Lung microvascular endothelial cell (primary cell): ENCODE data around the gene HAGHL. TPM values are rescaled to one million over a fixed set of nuclear protein-coding genes. Genes with fewer than 3 reads are reported as not detected.
"Not testable (repeated sequence)": the region's sequence is repeated elsewhere in the genome, so short reads cannot be mapped to it uniquely, and the experiment has no call there.

Experiments used
- DNase-seq, 2 donors: peaks; one replicate each; pipeline versions ENCODE4 v3.0.0 to v3.0.0-alpha.2; 2010; ENCODE audit warnings: low read depth in 2 of 2
- total RNA-seq: library from RNA; depleted of rRNA; stranded (reverse); fragments of >200 nt; gene quantifications from 2 replicates; pipeline ENCODE4 v1.2.1, GENCODE V29; 2014

Gene HAGHL
- total RNA-seq, 1 donor from 2014 or later, result 5.4 TPM

DNA sequence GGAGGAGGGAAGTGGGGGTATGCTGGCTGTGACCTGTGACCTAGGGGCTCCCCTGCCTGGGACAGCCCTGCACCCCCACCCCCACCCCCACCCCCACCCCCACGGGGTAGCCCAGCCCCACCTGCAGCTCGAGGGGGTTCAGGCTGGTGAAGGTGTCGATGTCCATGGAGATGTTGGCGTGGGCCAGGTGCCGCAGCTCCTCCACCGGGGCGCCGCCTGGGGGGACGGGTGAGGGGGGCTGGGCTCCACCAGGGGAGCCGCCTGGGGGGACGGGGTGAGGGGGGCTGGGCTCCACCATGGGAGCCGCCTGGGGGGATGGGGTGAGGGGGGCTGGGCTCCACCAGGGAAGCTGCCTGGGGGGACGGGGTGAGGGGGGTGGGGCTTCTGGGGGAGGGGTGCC is 43.5 kb downstream of the HAGHL start:
- no peak for DNase-seq

DNA sequence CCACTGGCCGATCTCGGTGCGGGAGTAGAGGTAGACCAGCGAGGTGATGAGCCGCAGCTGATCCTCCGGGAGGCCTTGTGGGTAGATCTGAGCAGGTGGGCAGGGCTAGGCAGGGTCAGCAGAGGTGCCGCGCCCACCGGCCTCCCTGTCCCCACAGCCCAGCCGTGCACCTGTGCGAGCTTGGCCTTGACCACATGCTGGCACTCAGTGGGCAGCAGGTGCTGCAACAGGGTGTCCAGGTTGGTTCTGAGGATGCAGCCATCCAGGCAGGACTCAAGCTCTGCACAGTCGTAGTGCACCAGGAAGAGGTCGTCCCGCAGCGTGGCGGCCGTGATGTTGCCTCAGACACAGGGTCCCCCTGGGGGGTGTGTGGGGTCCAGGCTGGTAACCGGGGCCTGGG is 46.1 kb downstream of the HAGHL start:
- DNase-seq, result no peak

DNA sequence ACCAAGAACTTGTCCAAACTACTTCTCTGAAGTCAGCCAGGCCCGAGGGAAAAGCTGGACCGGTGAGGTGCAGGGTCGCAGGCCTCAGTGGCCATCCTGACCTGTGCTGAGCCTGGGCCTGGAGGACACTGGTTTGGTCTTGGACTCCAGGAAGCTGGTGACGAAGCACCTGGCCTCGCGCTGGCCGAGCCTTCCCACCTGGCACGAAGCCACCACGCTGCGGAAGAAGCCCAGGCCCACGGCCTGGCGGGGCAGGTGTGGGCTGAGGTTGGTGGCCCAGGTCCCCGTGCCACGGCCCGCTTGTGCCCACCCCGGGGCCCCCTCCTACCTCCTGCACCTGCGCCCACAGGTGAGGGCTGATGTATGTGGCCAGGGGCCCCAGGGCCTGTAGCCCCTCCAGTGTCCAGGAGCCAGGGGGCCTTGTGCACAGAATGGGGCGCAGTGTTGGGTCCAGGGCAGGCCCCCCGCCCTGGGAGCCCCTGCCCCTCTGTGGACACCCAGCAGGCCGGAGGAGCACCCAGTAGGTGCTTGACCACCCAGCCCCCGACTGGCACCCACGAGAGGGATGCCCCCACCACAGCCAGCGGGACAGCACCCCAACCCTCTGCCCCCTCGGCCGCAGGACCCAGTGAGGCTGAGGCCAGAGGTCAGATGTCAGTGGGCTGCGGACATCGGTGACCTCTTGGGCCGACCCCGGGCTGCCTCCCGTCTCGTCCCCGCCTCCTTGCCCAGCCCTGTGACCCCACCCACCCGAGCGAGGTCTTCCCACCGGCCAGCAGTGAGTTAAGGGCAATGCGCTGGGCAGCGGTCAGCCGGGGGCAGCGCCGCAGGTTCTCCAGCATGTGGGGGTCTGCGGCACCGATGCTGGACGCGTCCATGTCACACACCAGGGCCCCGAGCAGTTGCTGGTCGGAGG is 47.4 kb downstream of the HAGHL start:
- no peak for DNase-seq

DNA sequence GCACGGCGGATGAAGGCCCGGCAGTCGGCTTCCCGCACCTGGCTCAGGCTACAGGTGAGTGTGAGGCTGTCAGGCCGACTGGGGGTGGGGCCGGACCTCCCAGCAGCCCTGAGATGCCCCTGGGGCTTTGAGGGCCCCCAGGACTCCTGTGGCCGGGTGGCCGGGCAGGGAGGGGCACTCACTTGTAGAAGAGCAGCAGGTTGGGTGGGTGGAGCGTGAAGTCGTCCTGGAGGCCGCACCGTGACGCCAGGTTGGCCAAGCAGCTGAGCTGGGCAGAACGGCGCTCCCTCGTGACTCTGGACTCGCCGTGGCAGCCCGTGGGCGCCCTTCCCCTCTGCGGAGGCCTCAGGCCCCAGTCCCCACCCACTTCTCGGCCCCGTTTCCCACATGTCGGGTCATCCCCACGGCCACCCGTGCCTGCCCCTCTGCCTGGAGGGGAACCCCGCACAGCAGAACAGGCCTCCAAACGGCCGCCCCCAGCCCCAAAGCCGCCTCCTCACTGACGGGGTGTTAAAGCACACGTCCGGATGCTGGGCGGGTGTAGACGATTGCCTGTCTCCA is 48.4 kb downstream of the HAGHL start:
- no peak for DNase-seq

DNA sequence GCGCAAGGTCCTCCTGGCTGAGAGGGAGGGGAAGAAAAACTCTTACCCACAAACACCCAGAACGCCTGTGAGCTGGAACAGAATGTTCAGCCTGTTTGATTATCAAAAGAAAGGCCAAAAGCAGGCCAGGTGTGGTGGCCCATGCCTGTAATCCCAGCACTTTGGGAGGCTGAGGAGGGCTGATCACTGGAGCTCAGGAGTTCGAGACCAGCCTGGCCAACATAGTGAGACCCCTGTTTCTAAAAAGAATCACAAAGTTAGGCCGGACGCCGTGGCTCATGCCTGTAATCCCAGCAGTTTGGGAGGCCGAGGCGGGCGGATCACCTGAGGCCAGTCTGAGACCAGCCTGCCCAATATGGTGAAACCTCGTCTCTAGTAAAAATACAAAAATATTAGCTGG is 49.4 kb downstream of the HAGHL start:
- not testable (repeated sequence) for DNase-seq

DNA sequence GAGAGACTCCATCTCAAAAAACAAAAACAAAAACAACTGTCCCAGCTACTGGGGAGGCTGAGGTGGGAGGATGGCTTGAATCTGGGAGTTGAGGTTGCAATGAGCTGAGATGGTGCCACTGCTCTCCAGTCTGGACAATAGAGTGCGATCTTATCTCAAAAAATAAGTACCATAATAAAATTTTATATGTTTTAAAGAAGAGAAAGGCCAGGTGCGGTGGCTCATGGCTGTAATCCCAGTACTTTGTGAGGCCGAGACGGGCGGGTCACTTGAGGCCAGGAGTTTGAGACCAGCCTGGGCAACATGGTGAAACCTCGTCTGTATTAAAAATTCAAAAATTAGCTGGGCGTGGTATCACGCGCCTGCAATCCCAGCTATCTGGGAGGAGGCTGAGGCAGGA is 49.9 kb downstream of the HAGHL start:
- no peak for DNase-seq

DNA sequence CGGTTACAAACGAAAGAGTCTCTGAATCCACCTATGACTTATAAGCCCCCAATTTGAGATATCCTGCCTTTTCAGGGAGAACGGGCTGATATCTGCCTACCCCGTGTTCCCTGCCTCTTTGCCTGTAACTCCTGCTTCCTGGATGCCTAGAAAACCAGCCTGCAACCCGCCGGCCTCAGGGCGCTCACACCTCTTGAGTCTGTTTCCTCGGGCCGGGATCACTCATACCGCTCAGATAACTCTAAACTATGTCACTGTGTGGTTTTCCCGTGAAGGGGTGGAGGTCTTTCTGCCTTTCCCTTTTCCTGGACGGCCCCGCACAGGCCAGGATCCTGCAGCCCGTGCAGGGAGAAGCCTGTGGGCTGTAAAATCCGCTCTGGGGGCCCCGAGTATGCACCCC is 50.9 kb downstream of the HAGHL start:
- no peak for DNase-seq

DNA sequence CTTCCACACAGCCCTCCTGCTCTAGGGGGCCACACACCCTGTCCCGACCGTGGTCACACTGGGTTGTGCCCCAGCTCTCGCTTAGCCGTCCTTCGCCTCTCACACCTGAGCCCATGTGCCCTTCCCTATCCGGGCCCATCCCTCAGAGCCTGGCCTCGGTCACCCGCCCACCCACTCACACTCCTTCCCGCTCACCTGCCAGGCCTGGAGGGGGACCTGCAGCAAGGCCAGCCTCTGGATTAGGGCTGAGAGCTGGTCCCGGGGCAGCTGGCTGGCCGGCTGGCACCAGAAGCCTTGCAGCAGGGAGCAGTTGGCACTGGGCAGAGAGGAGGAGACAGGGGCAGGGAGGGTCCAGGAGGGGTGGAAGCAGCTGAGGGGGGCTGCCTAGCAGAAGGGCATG is 51.5 kb downstream of the HAGHL start:
- DNase-seq, result no peak

DNA sequence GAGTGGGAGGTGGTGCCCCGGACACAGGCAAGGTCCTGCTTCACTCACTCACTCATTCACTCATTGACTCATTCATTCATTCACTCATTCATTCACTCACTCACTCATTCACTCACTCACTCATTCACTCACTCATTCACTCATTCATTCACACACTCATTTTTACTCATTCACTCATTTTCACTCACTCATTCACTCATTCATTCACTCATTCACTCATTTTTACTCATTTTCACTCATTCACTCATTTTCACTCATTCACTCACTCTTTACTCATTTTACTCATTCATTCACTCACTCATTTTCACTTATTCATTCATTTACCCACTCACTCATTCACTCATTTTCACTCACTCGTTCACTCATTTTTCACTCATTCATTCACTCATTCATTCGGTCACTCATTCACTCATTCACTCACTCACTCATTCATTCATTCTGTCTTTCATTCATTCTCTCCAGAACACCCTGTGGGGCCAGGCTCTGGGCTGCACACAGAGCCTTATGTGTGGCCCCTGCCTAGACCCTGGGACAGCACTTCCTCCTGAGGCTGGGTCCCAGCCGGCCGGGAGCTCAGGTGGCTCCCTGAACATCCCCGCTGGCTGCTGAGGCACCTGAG is 52.1 kb downstream of the HAGHL start:
- no peak for DNase-seq

Other genes with a start within 250 kb of the HAGHL start
- gene CAPN15, start 199.4 kb upstream of the HAGHL start, total RNA-seq, result 15.5 and 20.2 TPM in 2 replicates
- not detected in 2 replicates for gene PRR35, start 166.7 kb upstream of the HAGHL start, total RNA-seq
- gene NHLRC4, start 160.1 kb upstream of the HAGHL start, total RNA-seq, result 2.0 and 2.4 TPM in 2 replicates
- 14.2 and 20.2 TPM in 2 replicates for gene PIGQ, start 157.1 kb upstream of the HAGHL start, total RNA-seq
- 6.8 and 10.9 TPM in 2 replicates for gene RAB40C, start 137.0 kb upstream of the HAGHL start, total RNA-seq
- gene WFIKKN1, start 96.1 kb upstream of the HAGHL start, total RNA-seq, result under 0.01 and 0.20 TPM in 2 replicates
- 64.5 and 74.0 TPM in 2 replicates for gene METTL26, start 90.8 kb upstream of the HAGHL start, total RNA-seq
- gene MCRIP2, start 85.3 kb upstream of the HAGHL start, total RNA-seq, result 10.5 and 11.9 TPM in 2 replicates
- 4.2 and 6.1 TPM in 2 replicates for gene WDR90, start 77.7 kb upstream of the HAGHL start, total RNA-seq
- 20.0 and 25.4 TPM in 2 replicates for gene RHOT2, start 59.0 kb upstream of the HAGHL start, total RNA-seq
- under 0.01 and 0.22 TPM in 2 replicates for gene RHBDL1, start 51.4 kb upstream of the HAGHL start, total RNA-seq
- 90.7 and 113 TPM in 2 replicates for gene STUB1, start 46.7 kb upstream of the HAGHL start, total RNA-seq
- 20.2 and 22.4 TPM in 2 replicates for gene JMJD8, start 42.8 kb upstream of the HAGHL start, total RNA-seq
- 1.7 and 3.2 TPM in 2 replicates for gene WDR24, start 36.7 kb upstream of the HAGHL start, total RNA-seq
- gene FBXL16, start 21.3 kb upstream of the HAGHL start, total RNA-seq, result under 0.01 TPM in 2 replicates
- 13.1 and 28.8 TPM in 2 replicates for gene METRN, start 12.0 kb upstream of the HAGHL start, total RNA-seq
- gene ANTKMT, start 6.0 kb upstream of the HAGHL start, total RNA-seq, result 20.0 and 31.2 TPM in 2 replicates
- gene CCDC78, start 663 bp upstream of the HAGHL start, total RNA-seq, result 0.40 and 0.44 TPM in 2 replicates
- 23.8 and 33.5 TPM in 2 replicates for gene CIAO3, start 13.9 kb downstream of the HAGHL start, total RNA-seq
- 0.20 TPM in 1 of 2 replicates, not detected in the other for gene MSLN, start 33.6 kb downstream of the HAGHL start, total RNA-seq
- 16.3 and 19.0 TPM in 2 replicates for gene RPUSD1, start 61.3 kb downstream of the HAGHL start, total RNA-seq
- 4.8 and 6.8 TPM in 2 replicates for gene CHTF18, start 61.5 kb downstream of the HAGHL start, total RNA-seq
- not detected in 2 replicates for gene GNG13, start 73.6 kb downstream of the HAGHL start, total RNA-seq
- 6.3 and 8.9 TPM in 2 replicates for gene LMF1, start 243.9 kb downstream of the HAGHL start, total RNA-seq